Astrocyte (in vitro differentiated cells and primary cell): Measurements from ENCODE around the gene CLEC1A. TPM values are rescaled to one million over a fixed set of nuclear protein-coding genes. Genes with fewer than 3 reads are reported as not detected.

Experiments
- DNase-seq: peaks from one replicate; pipeline ENCODE4 v3.0.0-alpha.2; 2010; ENCODE audit warnings: low read depth
- FAIRE-seq: peaks from 2 replicates; lab custom pipeline; 2011; peaks lifted over from hg19 to GRCh38; lab: Jason Lieb, UNC
- H2AFZ ChIP-seq: 2 replicates; pipeline ENCODE4 v1.6.0; 2012; ENCODE audit warnings: low read depth, low read length, inconsistent platforms
- H3K27ac ChIP-seq: 2 replicates; pipeline ENCODE4 v1.5.1; 2011; ENCODE audit warnings: low read depth, low read length, inconsistent platforms
- H3K27me3 ChIP-seq: 2 replicates; pipeline ENCODE4 v1.6.0; 2011; ENCODE audit warnings: low read length, inconsistent platforms; ENCODE audit not compliant: insufficient read depth
- H3K36me3 ChIP-seq: 2 replicates; pipeline ENCODE4 v1.5.1; 2011; ENCODE audit warnings: low read length, inconsistent platforms; ENCODE audit not compliant: insufficient read depth
- H3K4me1 ChIP-seq: 2 replicates; pipeline ENCODE4 v1.5.1; 2011; ENCODE audit warnings: low read length, inconsistent platforms; ENCODE audit not compliant: insufficient read depth
- H3K4me2 ChIP-seq: 2 replicates; pipeline ENCODE4 v1.6.0; 2012; ENCODE audit warnings: low read length, inconsistent platforms
- H3K4me3 ChIP-seq: 2 replicates; pipeline ENCODE4 v1.5.1; 2011; ENCODE audit warnings: low read depth, mild to moderate bottlenecking, low read length, inconsistent platforms; ENCODE audit not compliant: insufficient read depth
- H3K79me2 ChIP-seq: 2 replicates; pipeline ENCODE4 v1.6.0; 2012; ENCODE audit warnings: mild to moderate bottlenecking, low read length, inconsistent platforms; ENCODE audit not compliant: insufficient read depth
- H3K9ac ChIP-seq: 2 replicates; pipeline ENCODE4 v1.6.0; 2012; ENCODE audit warnings: mild to moderate bottlenecking, low read length, inconsistent platforms
- H3K9me3 ChIP-seq: 2 replicates; pipeline ENCODE4 v1.5.1; 2012; ENCODE audit warnings: low read depth, mild to moderate bottlenecking, low read length, inconsistent platforms; ENCODE audit not compliant: insufficient read depth
- H4K20me1 ChIP-seq: 2 replicates; pipeline ENCODE4 v1.6.0; 2012; ENCODE audit warnings: low read length, inconsistent platforms; ENCODE audit not compliant: insufficient read depth
- H3K27ac Mint-ChIP-seq: one replicate; pipeline ENCODE4 v1.8.0; 2021; ENCODE audit warnings: mild to moderate bottlenecking, mixed read lengths; ENCODE audit not compliant: unreplicated experiment
- H3K27me3 Mint-ChIP-seq: one replicate; pipeline ENCODE4 v1.8.0; 2021; ENCODE audit warnings: low read depth, mixed read lengths; ENCODE audit not compliant: unreplicated experiment
- H3K36me3 Mint-ChIP-seq: one replicate; pipeline ENCODE4 v1.8.0; 2021; ENCODE audit warnings: low read depth, mixed read lengths; ENCODE audit not compliant: unreplicated experiment
- H3K4me1 Mint-ChIP-seq: one replicate; pipeline ENCODE4 v1.8.0; 2021; ENCODE audit warnings: low read depth, mixed read lengths; ENCODE audit not compliant: unreplicated experiment
- H3K4me3 Mint-ChIP-seq: one replicate; pipeline ENCODE4 v1.8.0; 2021; ENCODE audit warnings: mild to moderate bottlenecking, moderate library complexity, mixed read lengths; ENCODE audit not compliant: unreplicated experiment
- H3K9me3 Mint-ChIP-seq: one replicate; pipeline ENCODE4 v1.8.0; 2021; ENCODE audit warnings: mild to moderate bottlenecking, mixed read lengths; ENCODE audit not compliant: unreplicated experiment
- EZH2 ChIP-seq: IDR thresholded peaks from 2 replicates; pipeline ENCODE4 v1.6.1; 2012; ENCODE audit warnings: mild to moderate bottlenecking, low read length, inconsistent platforms; ENCODE audit not compliant: insufficient read depth
- total RNA-seq: library from RNA; stranded (reverse); gene quantifications from 2 replicates; pipeline ENCODE4 v1.2.1, GENCODE V29; 2021
- TF ChIP-seq, protein P1 (sequence below): IDR thresholded peaks from 2 replicates; pipeline ENCODE4 v1.5.1; 2011; ENCODE audit warnings: low read depth, mild to moderate bottlenecking, inconsistent platforms, low read length, moderate library complexity; ENCODE audit not compliant: insufficient read depth

Gene CLEC1A
- total RNA-seq, 1 donor from 2014 or later: not detected

DNA sequence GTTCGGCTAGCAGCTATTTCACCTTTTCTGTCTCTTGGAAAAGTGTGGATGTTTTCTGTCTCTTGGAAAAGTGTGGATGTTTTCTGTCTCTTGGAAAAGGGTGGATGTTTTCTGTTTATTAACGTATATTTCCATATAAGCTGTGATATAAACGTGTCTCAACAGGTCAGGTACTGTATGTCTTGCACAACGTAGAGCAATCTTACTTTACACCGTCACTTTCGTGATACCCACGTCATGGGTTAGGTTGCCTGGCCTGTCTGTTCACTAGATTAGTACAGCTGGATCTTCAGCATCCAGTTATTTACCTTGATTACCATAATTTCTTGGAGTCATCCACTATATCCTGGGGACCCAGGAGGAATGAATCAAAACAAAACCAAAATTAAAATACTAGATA is 17.1 kb upstream of the CLEC1A start:
- Mint-ChIP-seq H3K9me3 (peaks cover 2% of the 10 kb centered on the region), H3K36me3 (no peaks in the 10 kb centered on the region), H3K4me3 (no peak overlapping the region), H3K27ac (no peak overlapping the region), H3K27me3 (no peaks in the 10 kb centered on the region), H3K4me1 (no peaks in the 10 kb centered on the region)
- no peak overlapping the region for H3K4me2 ChIP-seq
- FAIRE-seq: no peak
- no peak overlapping the region for H3K27ac ChIP-seq
- H3K4me3 ChIP-seq: no peak overlapping the region
- H2AFZ ChIP-seq: no peak overlapping the region
- no peaks in the 10 kb centered on the region for H3K4me1 ChIP-seq
- H4K20me1 ChIP-seq: no peaks in the 10 kb centered on the region
- TF ChIP-seq, protein P1, sequence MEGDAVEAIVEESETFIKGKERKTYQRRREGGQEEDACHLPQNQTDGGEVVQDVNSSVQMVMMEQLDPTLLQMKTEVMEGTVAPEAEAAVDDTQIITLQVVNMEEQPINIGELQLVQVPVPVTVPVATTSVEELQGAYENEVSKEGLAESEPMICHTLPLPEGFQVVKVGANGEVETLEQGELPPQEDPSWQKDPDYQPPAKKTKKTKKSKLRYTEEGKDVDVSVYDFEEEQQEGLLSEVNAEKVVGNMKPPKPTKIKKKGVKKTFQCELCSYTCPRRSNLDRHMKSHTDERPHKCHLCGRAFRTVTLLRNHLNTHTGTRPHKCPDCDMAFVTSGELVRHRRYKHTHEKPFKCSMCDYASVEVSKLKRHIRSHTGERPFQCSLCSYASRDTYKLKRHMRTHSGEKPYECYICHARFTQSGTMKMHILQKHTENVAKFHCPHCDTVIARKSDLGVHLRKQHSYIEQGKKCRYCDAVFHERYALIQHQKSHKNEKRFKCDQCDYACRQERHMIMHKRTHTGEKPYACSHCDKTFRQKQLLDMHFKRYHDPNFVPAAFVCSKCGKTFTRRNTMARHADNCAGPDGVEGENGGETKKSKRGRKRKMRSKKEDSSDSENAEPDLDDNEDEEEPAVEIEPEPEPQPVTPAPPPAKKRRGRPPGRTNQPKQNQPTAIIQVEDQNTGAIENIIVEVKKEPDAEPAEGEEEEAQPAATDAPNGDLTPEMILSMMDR: no peak
- no peak for TF ChIP-seq EZH2
- H3K9me3 ChIP-seq: no peaks in the 10 kb centered on the region
- no peaks in the 10 kb centered on the region for H3K36me3 ChIP-seq
- no peak for DNase-seq
- no peaks in the 10 kb centered on the region for H3K27me3 ChIP-seq
- no peaks in the 10 kb centered on the region for H3K79me2 ChIP-seq
- H3K9ac ChIP-seq: no peak overlapping the region

DNA sequence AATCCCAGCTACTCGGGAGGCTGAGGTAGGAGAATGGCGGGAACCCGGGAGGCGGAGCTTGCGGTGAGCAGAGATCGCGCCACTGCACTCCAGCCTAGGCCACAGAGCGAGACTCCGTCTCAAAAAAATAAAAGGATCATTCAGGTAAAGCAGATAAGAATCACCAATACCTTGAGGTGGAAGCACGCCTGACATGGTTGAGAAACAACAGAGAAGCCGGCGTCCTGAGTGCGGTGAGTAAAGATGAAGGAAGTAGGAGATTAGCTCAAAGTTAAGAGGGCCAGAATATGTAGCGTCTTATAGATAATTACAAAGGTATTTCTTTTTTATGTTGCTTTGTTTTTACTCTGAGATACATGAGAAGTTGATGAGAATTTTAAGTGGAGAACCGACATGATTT is 16.5 kb upstream of the CLEC1A start:
- peaks cover 2% of the 10 kb centered on the region for H3K9me3 Mint-ChIP-seq
- Histone ChIP-seq H3K4me3 (no peak overlapping the region), H3K9ac (no peak overlapping the region), H2AFZ (no peak overlapping the region), H4K20me1 (no peaks in the 10 kb centered on the region), H3K27ac (no peak overlapping the region), H3K36me3 (no peaks in the 10 kb centered on the region), H3K27me3 (no peaks in the 10 kb centered on the region), H3K9me3 (no peaks in the 10 kb centered on the region), H3K79me2 (no peaks in the 10 kb centered on the region), H3K4me2 (no peak overlapping the region), H3K4me1 (no peaks in the 10 kb centered on the region)
- H3K27me3 Mint-ChIP-seq: no peaks in the 10 kb centered on the region
- H3K4me3 Mint-ChIP-seq: no peak overlapping the region
- no peak for DNase-seq
- H3K4me1 Mint-ChIP-seq: no peaks in the 10 kb centered on the region
- no peaks in the 10 kb centered on the region for H3K36me3 Mint-ChIP-seq
- no peak for FAIRE-seq
- no peak overlapping the region for H3K27ac Mint-ChIP-seq
- TF ChIP-seq, protein P1: no peak
- TF ChIP-seq EZH2: no peak

DNA sequence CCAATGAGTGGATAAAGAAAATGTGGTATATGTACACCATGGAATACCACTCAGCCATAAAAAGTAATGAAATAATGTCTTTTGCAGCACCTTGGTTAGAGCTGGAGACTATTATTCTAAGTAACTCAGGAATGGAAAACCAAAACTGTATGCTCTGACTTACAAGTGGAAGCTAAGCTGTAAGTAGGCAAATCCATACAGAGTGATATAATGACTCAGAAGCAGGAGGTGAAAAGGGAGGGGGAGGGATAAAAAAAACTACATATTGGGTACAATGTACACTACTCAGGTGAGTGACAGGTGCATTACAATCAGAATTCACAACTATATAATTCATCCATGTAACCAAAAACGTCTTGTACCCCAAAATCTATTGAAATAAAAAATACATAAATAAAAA is 15.1 kb upstream of the CLEC1A start:
- Mint-ChIP-seq H3K36me3 (no peaks in the 10 kb centered on the region), H3K4me3 (no peak overlapping the region), H3K9me3 (peaks cover 2% of the 10 kb centered on the region), H3K4me1 (no peaks in the 10 kb centered on the region), H3K27me3 (no peaks in the 10 kb centered on the region), H3K27ac (no peak overlapping the region)
- Histone ChIP-seq H3K4me1 (no peaks in the 10 kb centered on the region), H3K27me3 (no peaks in the 10 kb centered on the region), H3K79me2 (no peaks in the 10 kb centered on the region), H3K9ac (no peak overlapping the region), H3K9me3 (no peaks in the 10 kb centered on the region), H3K36me3 (no peaks in the 10 kb centered on the region), H3K4me2 (no peak overlapping the region), H3K27ac (no peak overlapping the region), H2AFZ (no peak overlapping the region), H4K20me1 (no peaks in the 10 kb centered on the region), H3K4me3 (no peak overlapping the region)
- no peak for DNase-seq
- FAIRE-seq: no peak
- TF ChIP-seq, protein P1: no peak
- no peak for TF ChIP-seq EZH2
